GM13977 (cell line): Measurements from ENCODE around the gene SLC35D2.
"Not testable (repeated sequence)": the region's sequence is repeated elsewhere in the genome, so short reads cannot be mapped to it uniquely, and the experiment has no call there.

Experiments
- DNase-seq: peaks from one replicate; pipeline ENCODE4 v3.0.0; 2012; ENCODE audit warnings: low spot score
- CTCF ChIP-seq: IDR thresholded peaks from 2 replicates; pipeline ENCODE4 v1.5.1; 2012; ENCODE audit warnings: mild to moderate bottlenecking, control low read depth; ENCODE audit not compliant: insufficient read depth; ENCODE audit errors: extremely low read depth, missing control alignments
- in situ Hi-C: fragments of 300-500 bp; cut with MboI; formaldehyde crosslinking; loops from one replicate; pipeline ENCODE4 v1.12.0; 2022; ENCODE audit warnings: low sequenced_read_pairs, low pct_unique_long_range_greater_than_20kb, mixed read lengths, inconsistent platforms; ENCODE audit not compliant: unreplicated experiment

The SLC35D2 gene

GRCh38 chr9:96360976-96361375 lies 22.5 kb downstream of the SLC35D2 start:
- no peak for DNase-seq
- no peak for TF ChIP-seq CTCF
- in situ Hi-C loops, result no loop called here

- in situ Hi-C loops, DNase-seq: not testable (repeated sequence)
These were observed 23.0 kb downstream of the SLC35D2 start for GRCh38 chr9:96360523-96360922.

- no peak for TF ChIP-seq CTCF
- in situ Hi-C loops, result no loop called here
- DNase-seq, result no peak
These were observed 32.6 kb downstream of the SLC35D2 start for GRCh38 chr9:96350866-96351265.

DNA sequence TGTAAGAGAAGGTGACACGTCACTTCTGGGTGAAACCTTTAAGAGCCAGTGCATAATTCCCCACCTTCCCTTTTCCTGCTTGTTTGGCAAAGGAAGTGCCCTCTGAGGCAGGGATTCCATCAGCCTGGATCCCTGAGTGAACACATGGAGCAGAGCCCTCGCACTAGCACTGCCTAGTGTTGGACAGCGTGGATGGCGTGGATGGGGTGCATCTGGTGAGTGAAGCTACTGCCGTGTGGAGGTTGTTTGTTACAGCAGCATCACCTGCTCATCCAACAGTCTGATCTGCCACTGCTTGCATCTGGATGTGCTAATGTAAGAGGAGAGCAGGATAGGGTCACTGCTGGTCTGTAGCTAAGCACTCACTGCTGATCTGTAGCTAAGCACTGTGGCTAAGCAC lies 35.2 kb downstream of the SLC35D2 start:
- in situ Hi-C loops, result no loop called here
- DNase-seq, result no peak
- TF ChIP-seq CTCF, result no peak

DNA sequence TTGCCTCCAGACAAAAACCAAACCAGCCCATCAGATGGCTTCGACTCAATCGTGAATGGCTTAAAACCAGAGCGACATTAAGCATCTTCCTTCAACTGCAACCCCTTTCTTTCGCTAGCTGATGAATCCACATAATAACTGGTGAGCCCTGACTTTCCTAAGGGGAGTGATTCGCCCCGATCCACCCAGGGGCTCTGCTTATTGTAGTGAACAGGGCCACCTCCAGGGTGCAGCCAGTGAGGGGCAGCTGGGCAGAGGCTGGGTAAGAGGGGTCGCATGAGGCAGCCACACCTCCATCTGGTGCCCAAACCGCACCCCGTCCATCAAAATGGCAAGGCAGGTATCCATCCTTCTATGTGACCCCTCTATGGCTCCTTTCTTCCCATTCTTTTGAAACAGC lies 38.0 kb downstream of the SLC35D2 start:
- DNase-seq, result no peak
- in situ Hi-C loops, result no loop called here
- no peak for TF ChIP-seq CTCF

DNA sequence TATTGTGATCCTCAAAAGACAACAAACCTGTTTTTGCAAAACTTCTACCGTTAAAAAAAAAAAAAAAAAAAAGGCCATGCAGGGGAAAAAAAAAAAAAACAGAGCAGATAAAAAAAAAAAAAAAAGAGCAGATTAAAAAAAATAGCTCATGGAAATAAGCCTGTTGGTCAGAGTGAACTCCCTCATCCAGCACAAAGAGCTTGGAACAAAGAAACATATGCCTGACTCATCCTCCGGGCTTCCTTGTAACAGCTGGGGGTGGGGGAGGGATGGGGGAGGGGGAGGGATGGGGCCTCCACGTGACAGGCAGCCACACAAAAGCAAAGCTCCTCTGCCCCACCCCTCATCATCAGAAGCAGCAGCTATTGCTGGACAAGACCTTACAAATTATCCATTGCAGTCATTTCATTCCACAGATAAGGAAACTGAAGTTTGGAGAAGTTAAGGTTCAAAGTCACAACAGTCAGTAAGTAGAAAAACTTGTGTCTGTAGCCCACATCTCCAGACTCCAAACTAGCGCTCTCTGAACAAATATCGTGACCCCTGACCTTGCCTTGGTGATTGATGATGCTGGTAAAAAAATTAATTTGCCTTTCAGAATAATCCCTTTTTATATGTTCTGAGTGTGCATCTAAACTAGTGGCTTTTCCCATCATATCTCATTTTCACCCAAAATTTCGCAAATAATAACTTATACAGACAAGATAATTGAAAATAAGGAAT lies 38.9 kb downstream of the SLC35D2 start:
- DNase-seq, result no peak
- no peak for TF ChIP-seq CTCF
- in situ Hi-C loops, result no loop called here

GRCh38 chr9:96343515-96344360 lies 39.8 kb downstream of the SLC35D2 start:
- DNase-seq, result no peak
- in situ Hi-C loops, result no loop called here
- TF ChIP-seq CTCF, result no peak
